ENCODE data around the gene ZMPSTE24. TPM values are rescaled to one million over a fixed set of nuclear protein-coding genes. Genes with fewer than 3 reads are reported as not detected.

The ZMPSTE24 gene
- total and polyA plus RNA-seq, 10 of the 15 experiments (the other 5 are each of a cell fraction or from before 2014, with no cell fraction given): 21.5 to 84.4 (median 43.6) TPM

DNA sequence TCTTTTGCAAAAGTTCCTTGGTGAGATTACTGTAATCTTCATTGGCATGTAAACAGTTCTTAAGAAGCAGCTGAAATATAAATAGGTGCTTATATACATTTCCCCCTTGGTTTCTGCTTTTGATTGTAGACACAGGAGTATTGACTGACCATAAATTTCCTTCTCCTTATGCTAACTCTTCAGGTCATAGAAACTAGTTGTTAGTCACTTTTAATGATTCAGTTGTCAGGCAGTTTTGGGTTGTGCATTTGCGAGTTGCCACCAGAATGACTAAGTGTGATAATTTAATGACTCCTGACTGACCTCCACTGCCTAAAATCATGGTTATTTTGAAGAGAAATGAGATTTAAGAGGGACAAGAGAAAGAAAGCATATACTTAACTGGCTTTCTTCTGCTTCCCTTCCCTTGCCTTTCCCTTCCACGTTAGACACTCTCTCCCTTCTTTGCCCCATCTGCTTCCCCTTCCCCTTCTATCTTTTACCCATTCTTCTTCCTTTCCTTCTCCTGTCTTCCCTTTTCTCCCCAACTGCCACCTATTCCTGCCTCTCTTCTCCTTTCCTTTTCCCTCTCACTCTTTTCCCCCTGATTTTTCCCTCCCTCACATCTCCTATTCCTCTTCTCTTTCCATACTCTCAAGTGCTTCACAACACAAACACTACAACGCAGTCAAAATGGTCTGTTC, 12.3 kb downstream of the ZMPSTE24 start (continued):
- TF ChIP-seq, protein P1, sequence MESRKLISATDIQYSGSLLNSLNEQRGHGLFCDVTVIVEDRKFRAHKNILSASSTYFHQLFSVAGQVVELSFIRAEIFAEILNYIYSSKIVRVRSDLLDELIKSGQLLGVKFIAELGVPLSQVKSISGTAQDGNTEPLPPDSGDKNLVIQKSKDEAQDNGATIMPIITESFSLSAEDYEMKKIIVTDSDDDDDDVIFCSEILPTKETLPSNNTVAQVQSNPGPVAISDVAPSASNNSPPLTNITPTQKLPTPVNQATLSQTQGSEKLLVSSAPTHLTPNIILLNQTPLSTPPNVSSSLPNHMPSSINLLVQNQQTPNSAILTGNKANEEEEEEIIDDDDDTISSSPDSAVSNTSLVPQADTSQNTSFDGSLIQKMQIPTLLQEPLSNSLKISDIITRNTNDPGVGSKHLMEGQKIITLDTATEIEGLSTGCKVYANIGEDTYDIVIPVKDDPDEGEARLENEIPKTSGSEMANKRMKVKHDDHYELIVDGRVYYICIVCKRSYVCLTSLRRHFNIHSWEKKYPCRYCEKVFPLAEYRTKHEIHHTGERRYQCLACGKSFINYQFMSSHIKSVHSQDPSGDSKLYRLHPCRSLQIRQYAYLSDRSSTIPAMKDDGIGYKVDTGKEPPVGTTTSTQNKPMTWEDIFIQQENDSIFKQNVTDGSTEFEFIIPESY (IDR thresholded peaks at IDR 0.05): no peak
- TF ChIP-seq SIN3A (IDR thresholded peaks at IDR 0.05; ENCODE audit: low read depth, low read length) (no peak), MXI1 (IDR thresholded peaks at IDR 0.05; ENCODE audit: low read depth, low read length) (no peak)

DNA sequence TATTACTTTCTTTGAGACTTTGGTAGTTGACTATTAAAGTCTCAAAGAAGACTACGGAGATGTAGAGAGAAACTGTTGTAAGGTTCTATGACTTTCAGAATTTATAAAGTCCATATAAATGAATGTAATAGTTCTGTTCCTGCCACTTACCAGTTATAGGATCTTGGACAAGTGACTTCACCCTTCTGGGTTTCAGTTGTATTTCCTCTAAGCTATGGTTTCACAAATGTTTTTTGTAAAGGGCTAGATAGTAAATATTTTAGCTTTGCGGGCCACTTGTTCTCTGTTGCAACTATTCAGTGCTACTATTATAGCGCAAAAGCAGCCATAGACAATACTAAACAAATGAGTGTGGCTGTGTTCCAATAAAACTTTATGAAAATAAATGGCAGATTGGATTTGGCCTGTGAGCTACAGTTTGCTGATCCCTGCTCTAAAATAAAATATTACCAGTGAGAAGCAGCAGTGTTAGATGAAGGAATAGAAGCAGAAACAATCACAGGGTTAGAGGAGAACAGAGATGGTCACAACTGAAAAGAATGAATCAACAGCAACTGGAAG, 14.7 kb downstream of the ZMPSTE24 start:
- H3K4me2 ChIP-seq (ENCODE audit: control insufficient read depth, insufficient read depth): no peak overlapping the region; the same call in 1 of the 2 replicates
- no TSS peak for BruUV-seq (replicated peaks)
- DNase-seq (ENCODE audit: low read depth, low spot score) (no peak), ATAC-seq (peak; percentile 58), FAIRE-seq (no peak)
- ChIA-PET CTCF (interaction anchor here (0.6 to 1.7 kb wide), 5 partner anchors 43 to 577 kb away, joined by 3 to 8 read pairs (median 4); no protein-coding TSS in a partner anchor), POLR2A (interaction anchor here (0.6 to 1.5 kb wide), 2 partner anchors 10 to 95 kb away, joined by 3 to 6 read pairs; no protein-coding TSS in a partner anchor), RAD21 (ENCODE audit: unreplicated experiment) (interaction anchor here (0.7 to 0.8 kb wide), 2 partner anchors 8 to 42 kb away, joined by 3 read pairs; no protein-coding TSS in a partner anchor), SMC1A (ENCODE audit: uncharacterized antibody, unreplicated experiment) (interaction anchor here (1.2 to 2.2 kb wide), 3 partner anchors 9 to 120 kb away, joined by 3 to 9 read pairs (median 4); no protein-coding TSS in a partner anchor)
- no peaks in the 10 kb centered on the region for H3K79me2 ChIP-seq (ENCODE audit: control insufficient read depth, insufficient read depth, low read length)
- H3K27me3 ChIP-seq (replicated peaks in 1 of 2; ENCODE audit: control insufficient read depth in 2 of 2, insufficient read depth in 2 of 2, low read length in 1 of 2): no peaks in the 10 kb centered on the region
- H2AFZ ChIP-seq (ENCODE audit: control insufficient read depth, low read depth, low read length): no peak overlapping the region
- H3K36me3 ChIP-seq (ENCODE audit: control insufficient read depth in 2 of 2, insufficient read depth in 2 of 2, low read length in 1 of 2): peaks cover 2 to 17% of the 10 kb centered on the region in 2 experiments
- intact Hi-C loops (cut with micrococcal nuclease; ENCODE audit: unreplicated experiment): no loop called here
- H3K9me3 ChIP-seq (replicated peaks; ENCODE audit: control insufficient read depth, insufficient read depth, low read length): no peaks in the 10 kb centered on the region
- H4K20me1 ChIP-seq (ENCODE audit: control insufficient read depth, insufficient read depth): no peaks in the 10 kb centered on the region
- no peak overlapping the region for H3K9ac ChIP-seq (ENCODE audit: control insufficient read depth, insufficient read depth, low read length)
- in situ Hi-C loops (cut with MboI): no loop called here
- H3K4me3 ChIP-seq: no peak overlapping the region; the same call in 1 of the 2 replicates
- peaks cover 5% of the 10 kb centered on the region; the same call in 1 of the 2 replicates for H3K4me1 ChIP-seq (ENCODE audit: control insufficient read depth, insufficient read depth, low read length)
- no peak overlapping the region; the same call in 1 of the 2 replicates for H3K27ac ChIP-seq (ENCODE audit: control insufficient read depth, insufficient read depth)
- WGBS (ENCODE audit: insufficient coverage, insufficient replicate concordance, low lambda C conversion rate, missing lambda C conversion rate): 22% methylated on average over 3 of the region's 3 CpGs
- TF ChIP-seq MTA3 (IDR thresholded peaks at IDR 0.05; ENCODE audit: borderline replicate concordance, low read length) (no peak), SIN3A (IDR thresholded peaks at IDR 0.05; ENCODE audit: low read depth, low read length) (no peak), CBX5 (IDR thresholded peaks at IDR 0.05; ENCODE audit: low read depth) (no peak), JUNB (IDR thresholded peaks at IDR 0.05) (peak; percentile 32; the same call in 1 of the 2 replicates), HDGF (IDR thresholded peaks at IDR 0.05) (no peak)
- TF ChIP-seq, protein P2, sequence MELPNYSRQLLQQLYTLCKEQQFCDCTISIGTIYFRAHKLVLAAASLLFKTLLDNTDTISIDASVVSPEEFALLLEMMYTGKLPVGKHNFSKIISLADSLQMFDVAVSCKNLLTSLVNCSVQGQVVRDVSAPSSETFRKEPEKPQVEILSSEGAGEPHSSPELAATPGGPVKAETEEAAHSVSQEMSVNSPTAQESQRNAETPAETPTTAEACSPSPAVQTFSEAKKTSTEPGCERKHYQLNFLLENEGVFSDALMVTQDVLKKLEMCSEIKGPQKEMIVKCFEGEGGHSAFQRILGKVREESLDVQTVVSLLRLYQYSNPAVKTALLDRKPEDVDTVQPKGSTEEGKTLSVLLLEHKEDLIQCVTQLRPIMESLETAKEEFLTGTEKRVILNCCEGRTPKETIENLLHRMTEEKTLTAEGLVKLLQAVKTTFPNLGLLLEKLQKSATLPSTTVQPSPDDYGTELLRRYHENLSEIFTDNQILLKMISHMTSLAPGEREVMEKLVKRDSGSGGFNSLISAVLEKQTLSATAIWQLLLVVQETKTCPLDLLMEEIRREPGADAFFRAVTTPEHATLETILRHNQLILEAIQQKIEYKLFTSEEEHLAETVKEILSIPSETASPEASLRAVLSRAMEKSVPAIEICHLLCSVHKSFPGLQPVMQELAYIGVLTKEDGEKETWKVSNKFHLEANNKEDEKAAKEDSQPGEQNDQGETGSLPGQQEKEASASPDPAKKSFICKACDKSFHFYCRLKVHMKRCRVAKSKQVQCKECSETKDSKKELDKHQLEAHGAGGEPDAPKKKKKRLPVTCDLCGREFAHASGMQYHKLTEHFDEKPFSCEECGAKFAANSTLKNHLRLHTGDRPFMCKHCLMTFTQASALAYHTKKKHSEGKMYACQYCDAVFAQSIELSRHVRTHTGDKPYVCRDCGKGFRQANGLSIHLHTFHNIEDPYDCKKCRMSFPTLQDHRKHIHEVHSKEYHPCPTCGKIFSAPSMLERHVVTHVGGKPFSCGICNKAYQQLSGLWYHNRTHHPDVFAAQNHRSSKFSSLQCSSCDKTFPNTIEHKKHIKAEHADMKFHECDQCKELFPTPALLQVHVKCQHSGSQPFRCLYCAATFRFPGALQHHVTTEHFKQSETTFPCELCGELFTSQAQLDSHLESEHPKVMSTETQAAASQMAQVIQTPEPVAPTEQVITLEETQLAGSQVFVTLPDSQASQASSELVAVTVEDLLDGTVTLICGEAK (IDR thresholded peaks at IDR 0.05; ENCODE audit: borderline replicate concordance): peak; percentile 68
- TF ChIP-seq, protein P3, sequence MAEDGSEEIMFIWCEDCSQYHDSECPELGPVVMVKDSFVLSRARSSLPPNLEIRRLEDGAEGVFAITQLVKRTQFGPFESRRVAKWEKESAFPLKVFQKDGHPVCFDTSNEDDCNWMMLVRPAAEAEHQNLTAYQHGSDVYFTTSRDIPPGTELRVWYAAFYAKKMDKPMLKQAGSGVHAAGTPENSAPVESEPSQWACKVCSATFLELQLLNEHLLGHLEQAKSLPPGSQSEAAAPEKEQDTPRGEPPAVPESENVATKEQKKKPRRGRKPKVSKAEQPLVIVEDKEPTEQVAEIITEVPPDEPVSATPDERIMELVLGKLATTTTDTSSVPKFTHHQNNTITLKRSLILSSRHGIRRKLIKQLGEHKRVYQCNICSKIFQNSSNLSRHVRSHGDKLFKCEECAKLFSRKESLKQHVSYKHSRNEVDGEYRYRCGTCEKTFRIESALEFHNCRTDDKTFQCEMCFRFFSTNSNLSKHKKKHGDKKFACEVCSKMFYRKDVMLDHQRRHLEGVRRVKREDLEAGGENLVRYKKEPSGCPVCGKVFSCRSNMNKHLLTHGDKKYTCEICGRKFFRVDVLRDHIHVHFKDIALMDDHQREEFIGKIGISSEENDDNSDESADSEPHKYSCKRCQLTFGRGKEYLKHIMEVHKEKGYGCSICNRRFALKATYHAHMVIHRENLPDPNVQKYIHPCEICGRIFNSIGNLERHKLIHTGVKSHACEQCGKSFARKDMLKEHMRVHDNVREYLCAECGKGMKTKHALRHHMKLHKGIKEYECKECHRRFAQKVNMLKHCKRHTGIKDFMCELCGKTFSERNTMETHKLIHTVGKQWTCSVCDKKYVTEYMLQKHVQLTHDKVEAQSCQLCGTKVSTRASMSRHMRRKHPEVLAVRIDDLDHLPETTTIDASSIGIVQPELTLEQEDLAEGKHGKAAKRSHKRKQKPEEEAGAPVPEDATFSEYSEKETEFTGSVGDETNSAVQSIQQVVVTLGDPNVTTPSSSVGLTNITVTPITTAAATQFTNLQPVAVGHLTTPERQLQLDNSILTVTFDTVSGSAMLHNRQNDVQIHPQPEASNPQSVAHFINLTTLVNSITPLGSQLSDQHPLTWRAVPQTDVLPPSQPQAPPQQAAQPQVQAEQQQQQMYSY (CRISPR knock-in tag; IDR thresholded peaks at IDR 0.05): no peak
